NCI-H1436 treated with DMSO at 0.1 percent for 48 hours (cell line): ENCODE data around the gene TBC1D9.

ENCODE experiments used
- DNase-seq: peaks from one replicate; lab custom pipeline; 2025; lab: John Stamatoyannopoulos, UW

TBC1D9 gene

GRCh38 chr4:140612357-140612756 is 143.8 kb downstream of the TBC1D9 start:
- DNase-seq: no peak

GRCh38 chr4:140611854-140612253 is 144.3 kb downstream of the TBC1D9 start:
- no peak for DNase-seq

- DNase-seq: peak; percentile 20
These were observed 146.4 kb downstream of the TBC1D9 start for GRCh38 chr4:140609548-140610425.

GRCh38 chr4:140607852-140608251 is 148.3 kb downstream of the TBC1D9 start:
- no peak for DNase-seq

GRCh38 chr4:140604544-140604943 is 151.6 kb downstream of the TBC1D9 start:
- DNase-seq: no peak

- DNase-seq: no peak
These were observed 152.9 kb downstream of the TBC1D9 start for GRCh38 chr4:140603286-140603685.

GRCh38 chr4:140602714-140603113 is 153.5 kb downstream of the TBC1D9 start:
- DNase-seq: no peak

- DNase-seq: no peak
These were observed 155.8 kb downstream of the TBC1D9 start for GRCh38 chr4:140600408-140600807.

GRCh38 chr4:140595065-140595464 is 161.1 kb downstream of the TBC1D9 start:
- DNase-seq: peak; percentile 37

- DNase-seq: no peak
These were observed 171.7 kb downstream of the TBC1D9 start for GRCh38 chr4:140584439-140584838.

- no peak for DNase-seq
These were observed 175.1 kb downstream of the TBC1D9 start for GRCh38 chr4:140581078-140581477.

GRCh38 chr4:140579278-140579677 is 176.9 kb downstream of the TBC1D9 start:
- no peak for DNase-seq

GRCh38 chr4:140575489-140575888 is 180.7 kb downstream of the TBC1D9 start:
- DNase-seq: no peak

GRCh38 chr4:140571620-140572019 is 184.6 kb downstream of the TBC1D9 start:
- no peak for DNase-seq
